ENCODE data around the gene RUNX2.
"Not testable (repeated sequence)": the region's sequence is repeated elsewhere in the genome, so short reads cannot be mapped to it uniquely, and the experiment has no call there.

RUNX2 gene

DNA sequence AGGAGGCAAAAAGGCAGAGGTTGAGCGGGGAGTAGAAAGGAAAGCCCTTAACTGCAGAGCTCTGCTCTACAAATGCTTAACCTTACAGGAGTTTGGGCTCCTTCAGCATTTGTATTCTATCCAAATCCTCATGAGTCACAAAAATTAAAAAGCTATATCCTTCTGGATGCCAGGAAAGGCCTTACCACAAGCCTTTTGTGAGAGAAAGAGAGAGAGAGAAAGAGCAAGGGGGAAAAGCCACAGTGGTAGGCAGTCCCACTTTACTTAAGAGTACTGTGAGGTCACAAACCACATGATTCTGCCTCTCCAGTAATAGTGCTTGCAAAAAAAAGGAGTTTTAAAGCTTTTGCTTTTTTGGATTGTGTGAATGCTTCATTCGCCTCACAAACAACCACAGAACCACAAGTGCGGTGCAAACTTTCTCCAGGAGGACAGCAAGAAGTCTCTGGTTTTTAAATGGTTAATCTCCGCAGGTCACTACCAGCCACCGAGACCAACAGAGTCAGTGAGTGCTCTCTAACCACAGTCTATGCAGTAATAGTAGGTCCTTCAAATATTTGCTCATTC lies at the start of gene RUNX2:
Gene RUNX2, plus strand, starts transcription at position 375 of the 567 bp plus-strand sequence. CDS start 397 bp downstream, outside the sequence.
- DNase-seq = no peak

DNA sequence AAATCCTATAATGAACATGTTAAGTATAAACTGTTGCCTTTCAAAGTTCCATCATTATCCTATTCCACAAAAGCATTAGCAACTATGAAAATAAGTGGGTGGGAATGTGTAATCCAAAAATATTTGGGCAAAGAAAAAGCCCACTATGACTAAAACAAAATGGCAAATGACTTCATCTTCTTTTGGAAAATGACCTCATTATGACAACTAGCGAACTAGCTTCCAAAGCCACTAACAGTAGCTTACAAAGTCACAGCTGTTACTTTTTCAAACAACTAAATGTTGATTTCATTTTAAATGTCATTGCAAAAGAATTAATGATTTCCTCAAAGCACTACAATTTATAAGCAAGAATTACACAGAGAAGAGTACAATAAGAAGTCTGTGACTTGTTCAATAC lies 49.8 kb upstream of the RUNX2 start:
- DNase-seq = no peak

DNA sequence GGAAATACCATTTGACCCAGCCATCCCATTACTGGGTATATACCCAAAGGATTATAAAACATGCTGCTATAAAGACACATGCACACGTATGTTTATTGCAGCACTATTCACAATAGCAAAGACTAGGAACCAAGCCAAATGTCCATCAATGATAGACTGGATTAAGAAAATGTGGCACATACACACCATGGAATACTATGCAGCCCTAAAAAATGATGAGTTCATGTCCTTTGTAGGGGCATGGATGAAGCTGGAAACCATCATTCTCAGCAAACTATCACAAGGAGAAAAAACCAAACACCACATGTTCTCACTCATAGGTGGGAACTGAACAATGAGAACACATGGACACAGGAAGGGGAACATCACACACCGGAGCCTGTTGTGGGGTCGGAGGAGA lies 41.4 kb upstream of the RUNX2 start:
- DNase-seq = not testable (repeated sequence)

DNA sequence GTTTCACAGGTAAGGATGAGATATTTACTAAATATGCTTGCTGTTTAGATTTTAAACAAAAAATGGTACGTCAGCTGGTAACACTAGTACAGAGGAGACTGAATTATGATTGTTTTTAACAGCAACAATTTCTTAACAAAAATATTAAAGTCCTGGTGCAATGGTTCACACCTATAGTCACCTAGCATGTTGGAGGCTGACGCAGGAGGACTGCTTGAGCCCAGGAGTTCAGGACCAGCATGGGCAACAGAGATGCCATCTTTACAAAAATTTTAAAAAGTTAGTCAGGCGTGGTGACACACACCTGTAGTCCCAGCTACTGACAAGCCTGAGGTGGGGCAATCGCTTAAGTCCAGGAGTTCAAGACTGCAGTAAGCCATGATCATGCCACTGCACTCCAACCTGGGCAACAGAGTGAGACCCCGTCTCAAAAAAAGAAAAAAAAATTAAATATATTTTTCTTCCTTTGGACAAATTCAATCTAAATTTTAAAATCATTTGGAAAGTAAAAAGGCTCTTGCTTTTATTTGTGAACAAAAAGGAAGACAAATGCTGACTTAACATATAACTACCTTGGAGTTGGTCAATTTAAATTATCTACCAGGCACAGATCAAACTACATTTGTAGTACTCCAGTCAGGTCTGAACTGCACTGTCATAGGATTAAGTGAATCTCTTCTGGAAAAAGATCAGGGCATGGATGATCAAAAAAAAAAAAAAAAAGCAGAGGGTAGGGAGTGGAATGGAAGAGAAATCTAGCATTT lies 38.2 kb upstream of the RUNX2 start:
- no peak for DNase-seq

DNA sequence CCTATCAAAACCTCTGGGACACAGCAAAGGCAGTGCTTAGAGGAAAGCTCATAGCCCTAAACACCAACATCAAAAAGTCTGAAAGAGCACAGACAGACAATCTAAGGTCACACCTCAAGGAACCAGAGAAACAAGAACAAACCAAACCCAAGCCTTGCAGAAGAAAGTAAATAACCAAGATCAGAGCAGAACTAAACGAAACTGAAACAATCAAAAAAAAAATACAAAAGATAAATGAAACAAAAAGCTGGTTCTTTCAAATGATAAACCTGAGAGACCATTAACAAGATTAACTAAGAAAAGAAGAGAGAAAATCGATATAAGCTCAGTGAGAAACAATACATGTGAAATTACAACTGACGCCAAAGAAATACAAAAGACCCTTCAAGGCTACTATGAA lies 34.8 kb upstream of the RUNX2 start:
- no peak for DNase-seq

DNA sequence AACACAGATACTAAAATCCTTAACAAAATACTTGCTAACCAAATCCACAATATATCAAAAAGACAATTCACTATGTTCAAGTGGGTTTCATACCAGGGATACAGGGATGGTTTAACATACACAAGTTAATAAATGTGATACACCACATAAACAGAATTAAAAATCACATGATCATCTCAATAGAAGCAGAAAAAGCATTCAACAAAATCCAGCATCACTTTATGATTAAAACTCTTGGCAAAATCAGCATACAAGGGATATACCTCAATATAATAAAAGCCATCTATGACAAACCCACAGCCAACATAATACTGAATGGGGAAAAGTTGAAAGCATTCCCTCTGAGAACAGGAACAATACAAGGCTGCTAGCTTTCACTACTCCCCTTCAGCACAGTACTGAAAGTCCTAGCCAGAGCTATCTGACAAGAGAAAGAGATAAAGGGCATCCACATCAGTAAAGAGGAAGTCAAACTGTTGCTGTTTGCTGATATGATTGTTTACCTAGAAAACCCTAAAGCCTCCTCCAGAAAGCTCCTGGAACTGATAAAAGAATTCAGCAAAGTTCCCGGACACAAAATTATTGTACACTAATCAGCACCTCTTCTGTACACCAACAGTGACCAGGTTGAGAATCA lies 33.9 kb upstream of the RUNX2 start:
- DNase-seq = not testable (repeated sequence)

DNA sequence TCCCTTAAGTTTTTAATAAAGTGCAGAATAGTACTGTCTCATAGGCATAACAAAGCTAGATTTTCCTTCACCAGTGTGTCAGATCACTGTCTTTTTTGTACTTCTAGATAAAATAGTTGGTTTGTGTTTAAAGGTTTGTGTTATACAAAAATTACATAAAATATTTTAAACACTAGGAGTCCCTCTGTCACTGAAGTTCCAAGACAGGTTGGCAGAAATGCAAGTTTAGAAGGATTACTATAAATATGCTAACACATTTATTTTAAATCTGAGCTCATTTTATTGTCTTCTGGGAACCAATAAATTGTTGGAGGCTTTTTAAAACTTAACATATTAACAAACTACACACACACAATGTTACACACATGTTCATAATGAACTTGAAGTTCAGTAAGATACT lies 30.8 kb upstream of the RUNX2 start:
- DNase-seq = no peak

DNA sequence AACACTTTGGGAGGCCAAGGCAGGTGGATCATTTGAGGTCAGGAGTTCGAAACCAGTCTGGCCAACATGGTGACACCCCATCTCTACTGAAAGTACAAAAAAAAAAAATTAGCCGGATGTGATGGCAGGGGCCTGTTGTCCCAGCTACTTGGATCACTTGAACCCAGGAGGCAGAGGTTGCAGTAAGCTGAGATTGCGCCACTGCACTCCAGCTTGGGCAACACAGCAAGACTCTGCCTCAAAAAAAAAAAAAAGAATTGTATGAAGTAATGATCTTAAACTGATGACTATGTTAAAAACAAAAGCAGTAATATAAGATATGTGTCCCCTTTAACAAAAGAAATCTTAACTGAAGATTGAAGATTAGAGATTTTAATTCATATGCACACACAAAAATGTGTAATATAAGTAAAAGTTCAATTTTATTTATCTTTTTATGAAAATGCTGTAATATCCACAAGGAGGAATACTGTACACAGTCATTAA lies 29.0 kb upstream of the RUNX2 start:
- no peak for DNase-seq

DNA sequence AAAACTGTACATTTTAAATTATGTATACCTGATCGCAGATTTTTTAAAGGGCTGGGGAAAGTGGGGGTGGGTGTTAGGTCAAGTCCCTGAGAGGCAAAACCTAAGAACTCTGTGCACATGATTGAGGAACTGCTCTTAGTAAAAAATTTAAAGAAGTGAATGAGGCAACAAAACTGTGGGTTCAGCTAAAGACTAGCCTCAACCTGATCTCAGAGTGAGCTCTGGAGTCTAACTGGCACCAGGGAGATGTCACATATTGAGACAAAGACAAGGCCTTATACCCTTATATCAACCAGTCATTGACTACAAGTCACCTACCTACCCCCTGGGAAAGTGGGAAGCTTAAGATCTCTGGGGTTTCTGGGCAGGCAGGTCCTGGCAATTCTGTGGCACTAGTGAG lies 27.4 kb upstream of the RUNX2 start:
- DNase-seq = no peak

DNA sequence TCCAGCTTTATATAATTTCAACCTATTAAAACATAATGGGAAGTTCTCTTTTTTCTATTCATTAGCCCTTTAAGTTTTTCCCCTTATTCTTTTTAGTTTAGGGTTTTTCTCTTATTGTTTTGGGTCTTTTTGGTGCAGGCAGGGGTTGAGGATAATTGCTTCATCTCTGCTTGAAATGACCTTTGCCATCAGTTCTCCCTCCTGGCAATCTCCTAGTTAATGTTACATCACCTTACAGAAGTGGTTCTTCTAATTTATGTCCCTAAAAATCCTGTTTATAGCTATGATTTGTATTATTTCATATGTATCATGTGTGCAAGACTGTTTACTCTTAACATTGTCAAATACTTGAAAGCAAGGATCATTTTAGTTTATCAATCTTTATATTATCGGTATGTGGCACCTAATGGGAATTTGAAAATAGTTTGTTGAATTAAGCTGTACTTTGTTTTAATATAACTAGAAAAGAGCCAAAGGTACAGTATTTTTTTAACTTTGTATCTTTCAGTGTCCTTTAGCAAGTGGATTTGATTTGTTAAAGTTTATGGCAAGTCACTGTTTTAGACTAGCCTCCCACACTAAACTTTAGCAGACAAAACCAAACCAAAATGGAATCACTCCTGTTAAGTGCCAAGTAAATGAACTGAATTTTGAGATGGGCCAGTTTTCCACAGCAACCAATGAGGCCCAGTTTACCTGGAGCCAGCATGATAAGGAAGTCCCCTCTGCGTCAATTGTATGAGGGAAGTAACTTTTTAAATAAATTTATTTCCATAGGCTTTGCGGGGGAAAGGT lies 26.6 kb upstream of the RUNX2 start:
- no peak for DNase-seq

DNA sequence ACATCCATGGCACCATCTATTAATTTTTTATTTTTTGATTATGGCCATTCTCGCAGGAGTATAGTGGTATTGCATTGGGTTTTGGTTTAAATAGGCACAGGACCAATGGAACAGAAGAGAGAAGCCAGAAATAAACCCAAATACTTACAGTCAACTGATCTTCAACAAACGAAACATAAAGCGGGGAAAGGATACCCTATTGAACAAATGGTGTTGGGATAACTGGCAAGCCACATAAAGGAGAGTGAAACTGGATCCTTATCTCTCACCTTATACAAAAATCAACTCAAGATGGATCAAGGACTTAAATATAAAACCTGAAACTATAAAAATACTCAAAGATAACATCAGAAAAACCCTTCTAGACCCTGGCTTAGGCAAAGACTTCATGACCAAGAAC lies 25.3 kb upstream of the RUNX2 start:
- no peak for DNase-seq

DNA sequence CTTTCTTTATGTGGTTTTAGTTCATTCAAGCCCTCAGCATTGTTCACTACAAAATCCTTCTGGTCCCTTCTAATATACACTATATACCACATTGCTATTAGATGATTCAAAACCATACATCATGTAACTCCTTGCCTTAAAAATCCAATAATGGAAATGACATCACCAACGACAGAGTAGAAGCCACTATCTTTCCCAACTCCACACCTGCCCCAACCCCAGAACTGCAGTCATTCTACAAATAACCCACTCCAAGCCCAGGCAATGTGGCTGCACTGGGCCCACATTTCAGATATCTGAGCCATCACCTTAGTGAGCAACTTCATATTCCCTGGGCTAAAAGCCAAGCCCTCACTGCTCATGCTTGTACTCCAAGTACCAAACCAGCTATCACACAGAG lies 22.6 kb upstream of the RUNX2 start:
- no peak for DNase-seq

DNA sequence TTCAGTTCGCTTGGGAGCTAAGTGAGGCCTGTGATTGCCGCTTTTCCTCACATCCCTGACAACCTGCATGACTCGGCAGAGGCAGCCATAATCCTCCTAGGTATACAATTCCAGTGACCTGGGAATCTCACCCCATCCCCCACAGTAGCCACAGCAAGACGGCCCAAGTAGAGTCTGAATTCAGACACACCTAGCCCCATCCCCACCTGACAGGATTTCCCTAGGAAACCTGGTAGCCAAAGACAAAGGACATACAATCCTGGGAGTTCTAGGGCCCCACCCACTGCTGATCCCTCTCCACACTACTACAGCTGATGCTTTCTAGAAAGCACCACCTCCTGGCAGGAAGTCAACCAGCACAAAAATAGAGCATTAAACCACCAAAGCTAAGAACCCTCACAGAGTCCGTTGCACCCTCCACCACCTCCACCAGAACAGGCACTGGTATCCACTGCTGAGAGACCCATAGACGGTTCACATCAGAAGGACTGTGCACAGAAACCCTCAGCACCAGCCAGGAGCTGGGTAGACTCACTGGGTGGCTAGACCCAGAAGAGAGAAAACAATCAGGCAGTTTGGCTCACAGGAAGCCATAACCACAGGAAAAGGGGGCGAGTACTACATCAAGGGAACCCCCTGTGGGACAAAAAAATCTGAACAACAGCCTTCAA lies 17.9 kb upstream of the RUNX2 start:
- no peak for DNase-seq

DNA sequence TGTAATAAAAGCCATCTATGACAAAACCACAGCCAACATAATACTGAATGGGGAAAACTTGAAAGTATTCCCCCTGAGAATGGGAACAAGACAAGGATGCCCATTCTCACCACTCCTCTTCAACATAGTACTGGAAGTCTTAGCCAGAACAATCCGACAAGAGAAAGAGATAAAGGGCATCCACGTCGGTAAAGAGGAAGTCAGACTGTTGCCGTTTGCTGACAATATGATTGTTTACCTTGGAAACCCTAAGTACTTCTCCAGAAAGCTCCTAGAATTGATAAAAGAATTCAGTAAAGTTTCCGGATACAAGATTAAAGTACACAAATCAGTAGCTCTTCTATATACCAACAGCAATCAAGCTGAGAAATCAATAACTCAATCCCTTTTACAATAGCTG lies 14.0 kb upstream of the RUNX2 start:
- DNase-seq = no peak

DNA sequence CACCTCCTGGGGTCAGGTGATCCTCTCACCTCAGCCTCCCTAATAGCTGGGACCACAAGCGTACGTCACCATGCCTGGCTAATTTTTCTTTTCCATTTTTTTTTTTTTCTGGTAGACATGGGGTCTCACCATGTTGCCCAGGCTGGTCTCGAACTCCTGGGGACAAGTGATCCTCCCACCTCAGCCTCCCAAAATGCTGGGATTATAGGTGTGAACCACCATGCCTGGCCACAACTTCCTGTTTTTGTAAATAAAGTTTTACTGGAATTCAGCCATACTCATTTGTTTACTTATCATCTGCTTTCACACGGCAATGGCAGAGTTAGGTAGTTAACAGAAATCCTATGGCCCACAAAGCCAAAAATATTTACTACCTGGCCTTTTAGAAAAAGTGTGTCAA lies 7.8 kb upstream of the RUNX2 start:
- no peak for DNase-seq

DNA sequence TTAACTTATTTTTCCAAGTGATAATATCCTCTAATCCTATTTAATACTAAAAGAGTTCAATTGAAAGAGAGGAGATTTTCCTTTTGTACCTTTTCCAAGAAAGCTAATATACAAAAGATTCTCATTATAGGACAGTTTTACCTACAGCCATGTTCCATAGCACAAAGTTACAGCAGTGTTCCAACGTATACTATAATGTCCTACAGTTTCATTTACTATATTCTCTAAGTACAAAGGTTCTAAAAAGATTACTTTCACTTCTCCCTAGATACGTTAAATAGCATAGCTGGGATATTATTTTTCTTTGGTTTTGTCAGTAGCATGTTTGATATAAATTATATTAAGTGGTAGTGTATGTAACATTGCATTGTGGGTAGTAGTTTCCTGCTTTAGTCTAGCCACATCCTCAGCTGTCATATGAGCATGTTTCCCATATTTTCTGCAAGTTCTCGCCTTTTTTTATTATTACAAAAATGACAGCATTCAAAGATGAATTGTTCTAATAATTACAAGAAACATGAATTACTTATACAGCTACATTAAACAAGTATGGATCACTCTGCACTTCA lies 4.4 kb upstream of the RUNX2 start:
- no peak for DNase-seq

DNA sequence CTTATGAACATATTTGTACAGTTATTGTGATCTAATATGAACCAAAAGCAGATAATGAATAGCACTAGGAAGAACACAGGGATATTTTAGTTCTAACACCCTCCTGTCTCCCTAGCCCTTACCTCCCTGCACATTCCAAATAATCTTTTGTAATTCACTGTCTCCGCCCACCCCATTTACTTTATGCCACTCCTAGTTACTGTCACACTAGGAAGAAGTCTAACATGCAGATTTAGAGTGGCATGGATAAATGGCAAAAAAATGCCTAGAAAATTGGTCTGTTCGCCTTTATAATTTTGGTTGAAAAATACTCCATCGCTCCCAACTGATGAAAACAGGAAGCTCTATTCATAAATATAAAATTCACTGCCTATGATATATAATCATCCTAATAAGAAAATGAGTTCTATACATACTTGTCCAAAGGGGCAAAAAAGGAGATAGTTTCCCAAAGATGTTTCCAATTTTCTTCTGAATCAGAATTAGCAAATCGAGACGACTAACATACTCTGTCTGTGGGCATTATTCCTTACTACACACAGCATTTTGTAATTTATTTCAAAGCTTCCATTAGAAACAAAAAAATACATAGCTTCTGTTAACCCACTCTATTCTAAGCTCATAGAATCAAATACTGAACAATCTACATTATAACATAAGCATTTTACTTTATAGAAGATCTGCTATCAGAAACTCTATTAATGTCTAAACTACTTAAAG lies 1.3 kb upstream of the RUNX2 start:
- no peak for DNase-seq

DNA sequence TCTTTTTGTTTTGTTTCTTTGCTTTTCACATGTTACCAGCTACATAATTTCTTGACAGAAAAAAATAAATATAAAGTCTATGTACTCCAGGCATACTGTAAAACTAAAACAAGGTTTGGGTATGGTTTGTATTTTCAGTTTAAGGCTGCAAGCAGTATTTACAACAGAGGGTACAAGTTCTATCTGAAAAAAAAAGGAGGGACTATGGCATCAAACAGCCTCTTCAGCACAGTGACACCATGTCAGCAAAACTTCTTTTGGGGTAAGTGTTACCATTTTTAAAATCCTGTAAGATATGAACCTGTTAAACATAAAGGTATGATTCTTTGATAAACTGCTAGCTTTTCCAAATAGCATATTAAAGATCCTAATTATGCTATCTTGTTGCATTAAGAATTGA lies 393 bp downstream of the RUNX2 start:
- no peak for DNase-seq

DNA sequence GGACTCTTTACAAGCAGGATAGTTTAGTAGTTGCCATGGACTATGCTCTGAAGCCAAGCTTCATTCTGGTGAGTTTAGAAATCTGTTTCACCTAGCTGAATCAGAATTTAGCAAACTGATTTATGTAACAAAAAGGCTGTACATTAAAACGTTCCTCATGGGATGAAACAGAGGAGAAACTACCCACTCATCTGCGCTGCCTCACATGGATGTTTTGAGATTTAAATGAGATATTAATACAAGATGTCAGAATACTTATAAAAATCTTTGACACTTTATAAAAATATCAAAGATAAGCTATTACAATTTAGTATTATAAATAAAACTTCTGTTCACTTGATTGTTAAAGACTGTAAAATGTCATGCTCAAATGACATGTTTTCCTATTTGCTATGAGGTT lies 16.8 kb downstream of the RUNX2 start:
- no peak for DNase-seq

DNA sequence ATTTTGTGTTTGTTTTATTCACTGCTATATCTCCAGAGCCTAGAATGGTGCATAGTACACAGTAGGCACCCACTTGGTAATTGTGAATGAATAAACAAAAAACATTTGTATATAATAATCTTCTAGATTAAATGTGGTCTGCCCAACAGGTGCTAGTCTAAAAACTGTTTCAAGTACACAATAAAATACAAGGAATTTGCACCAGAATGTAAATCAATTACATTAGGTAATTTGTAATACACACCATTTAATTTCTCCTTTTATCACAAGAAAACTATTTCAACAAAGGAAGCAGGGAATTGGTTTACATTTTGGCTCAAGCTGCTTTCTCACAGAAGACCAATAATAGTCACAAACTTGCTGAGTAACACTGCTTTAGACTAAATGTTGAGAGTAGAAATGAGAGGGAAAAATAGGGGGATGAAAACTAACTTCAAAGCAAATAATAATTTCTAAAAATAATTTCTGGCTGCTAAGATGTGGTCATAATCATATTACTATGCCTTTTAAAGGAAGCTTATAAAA lies 22.1 kb downstream of the RUNX2 start:
- no peak for DNase-seq

DNA sequence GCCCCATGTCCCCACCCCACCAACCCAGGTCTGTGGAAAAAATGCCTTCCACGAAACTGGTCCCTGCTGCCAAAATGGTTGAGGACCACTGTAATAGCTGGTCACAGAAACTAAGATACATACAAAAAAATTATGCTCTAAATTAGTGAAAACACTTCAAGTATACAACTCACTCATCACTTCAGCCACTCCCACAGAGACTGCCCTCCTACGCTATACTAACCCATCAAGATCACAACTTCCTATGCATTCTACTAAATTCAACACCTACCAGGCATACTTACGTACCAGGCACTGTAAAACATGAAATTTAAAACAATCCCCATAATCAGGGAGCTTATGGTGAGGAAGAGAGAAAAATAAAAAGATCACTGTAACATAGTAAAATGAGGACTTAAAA lies 22.9 kb downstream of the RUNX2 start:
- no peak for DNase-seq

DNA sequence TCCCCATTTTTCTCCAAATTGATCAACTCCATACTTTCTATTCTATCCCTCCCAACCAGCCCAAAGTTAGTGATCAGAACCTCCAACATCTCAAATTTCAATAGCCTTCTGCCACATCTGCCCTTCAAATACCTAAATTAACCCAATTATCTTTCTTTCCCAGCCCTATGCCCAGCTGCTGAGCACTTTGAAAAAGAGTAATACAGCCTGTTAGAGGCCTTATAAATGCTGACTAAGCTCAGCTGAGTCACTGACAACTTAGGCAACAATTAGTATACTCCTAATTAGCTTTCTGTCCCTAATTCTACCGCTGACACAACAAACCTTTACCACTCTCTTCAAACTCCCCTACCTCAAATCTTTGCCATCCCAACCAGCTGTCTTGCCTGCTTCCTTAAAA lies 23.5 kb downstream of the RUNX2 start:
- no peak for DNase-seq

Measured in NCI-H1092 (cell line).